GM23338 (cell line): ENCODE measurements around the gene CDK17. TPM values are rescaled to one million over a fixed set of nuclear protein-coding genes. Genes with fewer than 3 reads are reported as not detected.

Experiments used
- ATAC-seq: fragments of 200-7000 bp; cut with Tn5 transposase; 3 replicates; pipeline ENCODE4 v1.9.1; 2020
- DNase-seq: peaks from one replicate; pipeline ENCODE4 v3.0.0-alpha.2; 2015; ENCODE audit warnings: low spot score
- H2AFZ ChIP-seq: fragments of 200-600 bp; sonication (generic); 2 replicates; pipeline ENCODE4 v1.8.0; 2016; ENCODE audit warnings: antibody characterized with exemption, mild to moderate bottlenecking, moderate library complexity
- H3F3A ChIP-seq: fragments of 200-600 bp; sonication (generic); replicated peaks from 2 replicates; pipeline ENCODE4 v1.8.0; 2017; ENCODE audit warnings: antibody characterized with exemption, mixed run types, low read depth
- H3K27ac ChIP-seq: fragments of 200-600 bp; sonication (generic); 2 replicates; pipeline ENCODE4 v1.6.1; 2016; ENCODE audit warnings: low read depth
- H3K27me3 ChIP-seq: fragments of 200-600 bp; sonication (generic); 2 replicates; pipeline ENCODE4 v1.8.0; 2016; ENCODE audit warnings: mild to moderate bottlenecking, mixed run types, moderate library complexity; ENCODE audit not compliant: insufficient read depth
- H3K36me3 ChIP-seq: fragments of 200-600 bp; sonication (generic); 2 replicates; pipeline ENCODE4 v1.8.0; 2016; ENCODE audit warnings: mild to moderate bottlenecking; ENCODE audit not compliant: insufficient read depth
- H3K4me1 ChIP-seq: fragments of 200-600 bp; sonication (generic); 2 replicates; pipeline ENCODE4 v1.8.0; 2016; ENCODE audit warnings: mild to moderate bottlenecking, moderate library complexity; ENCODE audit not compliant: insufficient read depth
- H3K4me2 ChIP-seq: fragments of 200-600 bp; sonication (generic); 2 replicates; pipeline ENCODE4 v1.7.1; 2017; ENCODE audit warnings: mixed run types
- H3K4me3 ChIP-seq: fragments of 200-600 bp; sonication (generic); 2 replicates; pipeline ENCODE4 v1.6.1; 2016; ENCODE audit warnings: mixed run types
- H3K79me2 ChIP-seq: fragments of 200-600 bp; sonication (generic); replicated peaks from 2 replicates; pipeline ENCODE4 v1.8.0; 2017; ENCODE audit warnings: mild to moderate bottlenecking; ENCODE audit not compliant: insufficient read depth
- H3K9me2 ChIP-seq: fragments of 200-600 bp; sonication (generic); 2 replicates; pipeline ENCODE4 v1.8.0; 2017; ENCODE audit not compliant: insufficient read depth
- H4K20me1 ChIP-seq: fragments of 200-600 bp; sonication (generic); replicated peaks from 2 replicates; pipeline ENCODE4 v1.8.0; 2017; ENCODE audit warnings: mild to moderate bottlenecking; ENCODE audit not compliant: insufficient read depth
- H3K27ac Mint-ChIP-seq: 2 replicates; pipeline ENCODE4 v1.8.0; 2020; ENCODE audit warnings: inconsistent platforms, mild to moderate bottlenecking, moderate library complexity, mixed read lengths
- H3K27me3 Mint-ChIP-seq: 3 replicates; pipeline ENCODE4 v1.8.0; 2022; ENCODE audit warnings: low read depth, mild to moderate bottlenecking, moderate library complexity, mixed read lengths, inconsistent platforms; ENCODE audit not compliant: insufficient read depth, poor library complexity
- H3K36me3 Mint-ChIP-seq: 3 replicates; pipeline ENCODE4 v1.8.0; 2021; ENCODE audit warnings: low read depth, mild to moderate bottlenecking, inconsistent platforms, moderate library complexity, mixed read lengths
- H3K4me1 Mint-ChIP-seq: 3 replicates; pipeline ENCODE4 v1.8.0; 2020; ENCODE audit warnings: mild to moderate bottlenecking, inconsistent platforms, mixed read lengths
- H3K4me3 Mint-ChIP-seq: 3 replicates; pipeline ENCODE4 v1.8.0; 2021; ENCODE audit warnings: moderate library complexity, mild to moderate bottlenecking, inconsistent platforms, mixed read lengths
- H3K9me3 Mint-ChIP-seq: 3 replicates; pipeline ENCODE4 v1.8.0; 2020; ENCODE audit warnings: moderate library complexity, mild to moderate bottlenecking, inconsistent platforms, mixed read lengths
- CTCF ChIP-seq, 2 experiments: fragments of 200-600 bp in 1 of 2; sonication (generic) in 1 of 2; conservative IDR thresholded peaks; 2 replicates each; pipeline versions ENCODE4 v1.5.1 to v1.6.1; 2016 to 2017; ENCODE audit warnings: antibody characterized with exemption in 2 of 2, low read depth in 2 of 2, mild to moderate bottlenecking in 2 of 2, moderate library complexity in 1 of 2
- ETS1 ChIP-seq: IDR thresholded peaks from 2 replicates; pipeline ENCODE4 v1.6.1; 2016; ENCODE audit warnings: antibody characterized with exemption
- EZH2phosphoT487 ChIP-seq: fragments of 200-600 bp; sonication (generic); IDR thresholded peaks from one replicate; pipeline ENCODE4 v1.8.1; 2018; ENCODE audit warnings: antibody characterized with exemption; ENCODE audit not compliant: unreplicated experiment
- JUNB ChIP-seq: IDR thresholded peaks from one replicate; pipeline ENCODE4 v1.6.1; 2016; ENCODE audit warnings: antibody characterized with exemption; ENCODE audit not compliant: unreplicated experiment
- ZNF331 ChIP-seq: fragments of 250-450 bp; sonication (Bioruptor Pico); IDR thresholded peaks from 2 replicates; pipeline ENCODE4 v1.5.0; 2020; ENCODE audit warnings: low read depth, mild to moderate bottlenecking, moderate library complexity
- long read RNA-seq: library from polyadenylated mRNA; unstranded; transcript quantifications from one replicate; pipeline ENCODE4 v2.0.0, GENCODE V29; 2020; ENCODE audit not compliant: unreplicated experiment
- polyA plus RNA-seq: library from polyadenylated mRNA; unstranded; fragments of >200 nt; fragmentation: Nextera tagmentation; extraction: Ambion mirVana; gene quantifications from 2 replicates; pipeline ENCODE4 v1.2.1, GENCODE V29; 2016
- total RNA-seq: library from RNA; depleted of rRNA; stranded (reverse); fragments of >200 nt; shearing (Covaris generic); gene quantifications from 2 replicates; pipeline ENCODE4 v1.2.3, GENCODE V29; 2014; rRNA removed

The CDK17 gene
- total RNA-seq = 24.5 and 34.2 TPM in 2 replicates
- 7.0 and 7.6 TPM in 2 replicates for polyA plus RNA-seq
- long read RNA-seq, partial matches to known transcripts = 3 of 5 reads
- long read RNA-seq, other reads (novel, unspliced or antisense) = 2 of 5 reads

GRCh38 chr12:96399919-96400630, at the start of gene CDK17:
CDK17 (minus strand) TSS chr12:96400439; CDS start chr12:96334836, 65,603 bp downstream.
- Mint-ChIP-seq H3K4me3 (peak within 1 kb of the TSS; percentile 81), H3K27me3 (peaks cover 8% of the 10 kb centered on the region), H3K36me3 (no peaks in the 10 kb centered on the region), H3K27ac (no peak within 1 kb of the TSS; the same call in 1 of the 2 replicates), H3K9me3 (no peaks in the 10 kb centered on the region), H3K4me1 (peaks cover 54% of the 10 kb centered on the region)
- peak within 1 kb of the TSS; percentile 89 for H3K4me2 ChIP-seq
- peak within 1 kb of the TSS; percentile 18 for H2AFZ ChIP-seq
- peaks cover 5% of the 10 kb centered on the region; the same call in 1 of the 2 replicates for H4K20me1 ChIP-seq
- ATAC-seq = peak; percentile 74
- peak; percentile 75 for DNase-seq
- TF ChIP-seq CTCF (conservative IDR thresholded peaks at IDR 0.05; ENCODE audit: low read depth in 2 of 2) (peak; percentile 7 to 58; a peak in 2 of 4 replicates), JUNB (no peak), ZNF331 (no peak), EZH2phosphoT487 (no peak)
- peaks cover 57% of the 10 kb centered on the region for H3K4me1 ChIP-seq
- H3K4me3 ChIP-seq = peak within 1 kb of the TSS; percentile 74
- H3K27me3 ChIP-seq = peaks cover 10% of the 10 kb centered on the region; the same call in 1 of the 2 replicates
- peaks cover 38% of the 10 kb centered on the region for H3K79me2 ChIP-seq
- H3K27ac ChIP-seq = no peak within 1 kb of the TSS
- H3F3A ChIP-seq = peaks cover 8% of the 10 kb centered on the region; the same call in 1 of the 2 replicates
- no peaks in the 10 kb centered on the region for H3K36me3 ChIP-seq
- no peaks in the 10 kb centered on the region for H3K9me2 ChIP-seq

GRCh38 chr12:96448300-96448699, 48.1 kb upstream of the CDK17 start:
- H3K4me3 Mint-ChIP-seq = no peak overlapping the region
- no peaks in the 10 kb centered on the region for H3K27me3 Mint-ChIP-seq
- no peak overlapping the region for H3K27ac ChIP-seq
- no peak overlapping the region for H3K4me3 ChIP-seq
- H3K4me1 ChIP-seq = no peaks in the 10 kb centered on the region
- H4K20me1 ChIP-seq = no peaks in the 10 kb centered on the region
- no peaks in the 10 kb centered on the region for H3K36me3 Mint-ChIP-seq
- H3K27ac Mint-ChIP-seq = no peak overlapping the region
- no peaks in the 10 kb centered on the region for H3K27me3 ChIP-seq
- TF ChIP-seq JUNB = no peak
- TF ChIP-seq ETS1 = no peak
- no peaks in the 10 kb centered on the region; the same call in 2 of the 3 replicates for H3K4me1 Mint-ChIP-seq
- no peaks in the 10 kb centered on the region for H3F3A ChIP-seq
- DNase-seq = no peak
- H3K4me2 ChIP-seq = no peak overlapping the region
- no peaks in the 10 kb centered on the region; the same call in 2 of the 3 replicates for H3K9me3 Mint-ChIP-seq
- H2AFZ ChIP-seq = no peak overlapping the region
- no peaks in the 10 kb centered on the region for H3K36me3 ChIP-seq
- no peak for ATAC-seq
- no peaks in the 10 kb centered on the region for H3K79me2 ChIP-seq
- H3K9me2 ChIP-seq = no peaks in the 10 kb centered on the region
